ENCODE measurements around the gene NPAT. TPM values are rescaled to one million over a fixed set of nuclear protein-coding genes. Genes with fewer than 3 reads are reported as not detected.

The NPAT gene
- total and polyA plus RNA-seq, 9 of the 15 experiments (the other 6 are each of a cell fraction or from before 2014, with no cell fraction given) = 8.8 to 30.0 (median 22.1) TPM

DNA sequence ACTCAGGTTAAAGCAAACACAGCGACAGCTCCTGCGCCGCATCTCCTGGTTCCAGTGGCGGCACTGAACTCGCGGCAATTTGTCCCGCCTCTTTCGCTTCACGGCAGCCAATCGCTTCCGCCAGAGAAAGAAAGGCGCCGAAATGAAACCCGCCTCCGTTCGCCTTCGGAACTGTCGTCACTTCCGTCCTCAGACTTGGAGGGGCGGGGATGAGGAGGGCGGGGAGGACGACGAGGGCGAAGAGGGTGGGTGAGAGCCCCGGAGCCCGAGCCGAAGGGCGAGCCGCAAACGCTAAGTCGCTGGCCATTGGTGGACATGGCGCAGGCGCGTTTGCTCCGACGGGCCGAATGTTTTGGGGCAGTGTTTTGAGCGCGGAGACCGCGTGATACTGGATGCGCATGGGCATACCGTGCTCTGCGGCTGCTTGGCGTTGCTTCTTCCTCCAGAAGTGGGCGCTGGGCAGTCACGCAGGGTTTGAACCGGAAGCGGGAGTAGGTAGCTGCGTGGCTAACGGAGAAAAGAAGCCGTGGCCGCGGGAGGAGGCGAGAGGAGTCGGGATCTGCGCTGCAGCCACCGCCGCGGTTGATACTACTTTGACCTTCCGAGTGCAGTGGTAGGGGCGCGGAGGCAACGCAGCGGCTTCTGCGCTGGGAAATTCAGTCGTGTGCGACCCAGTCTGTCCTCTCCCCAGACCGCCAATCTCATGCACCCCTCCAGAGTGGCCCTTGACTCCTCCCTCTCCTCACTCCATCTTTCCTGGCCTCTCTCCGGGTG, at the start of gene NPAT, which contains the start of gene ATM (continued):
- TF ChIP-seq, protein P1, sequence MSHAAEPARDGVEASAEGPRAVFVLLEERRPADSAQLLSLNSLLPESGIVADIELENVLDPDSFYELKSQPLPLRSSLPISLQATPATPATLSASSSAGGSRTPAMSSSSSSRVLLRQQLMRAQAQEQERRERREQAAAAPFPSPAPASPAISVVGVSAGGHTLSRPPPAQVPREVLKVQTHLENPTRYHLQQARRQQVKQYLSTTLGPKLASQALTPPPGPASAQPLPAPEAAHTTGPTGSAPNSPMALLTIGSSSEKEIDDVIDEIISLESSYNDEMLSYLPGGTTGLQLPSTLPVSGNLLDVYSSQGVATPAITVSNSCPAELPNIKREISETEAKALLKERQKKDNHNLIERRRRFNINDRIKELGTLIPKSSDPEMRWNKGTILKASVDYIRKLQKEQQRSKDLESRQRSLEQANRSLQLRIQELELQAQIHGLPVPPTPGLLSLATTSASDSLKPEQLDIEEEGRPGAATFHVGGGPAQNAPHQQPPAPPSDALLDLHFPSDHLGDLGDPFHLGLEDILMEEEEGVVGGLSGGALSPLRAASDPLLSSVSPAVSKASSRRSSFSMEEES (CRISPR knock-in tag; IDR thresholded peaks at IDR 0.05) = peak; percentile 32
- TF ChIP-seq, protein P2, sequence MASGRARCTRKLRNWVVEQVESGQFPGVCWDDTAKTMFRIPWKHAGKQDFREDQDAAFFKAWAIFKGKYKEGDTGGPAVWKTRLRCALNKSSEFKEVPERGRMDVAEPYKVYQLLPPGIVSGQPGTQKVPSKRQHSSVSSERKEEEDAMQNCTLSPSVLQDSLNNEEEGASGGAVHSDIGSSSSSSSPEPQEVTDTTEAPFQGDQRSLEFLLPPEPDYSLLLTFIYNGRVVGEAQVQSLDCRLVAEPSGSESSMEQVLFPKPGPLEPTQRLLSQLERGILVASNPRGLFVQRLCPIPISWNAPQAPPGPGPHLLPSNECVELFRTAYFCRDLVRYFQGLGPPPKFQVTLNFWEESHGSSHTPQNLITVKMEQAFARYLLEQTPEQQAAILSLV (tag; IDR thresholded peaks at IDR 0.05) = no peak
- TF ChIP-seq, protein P3, sequence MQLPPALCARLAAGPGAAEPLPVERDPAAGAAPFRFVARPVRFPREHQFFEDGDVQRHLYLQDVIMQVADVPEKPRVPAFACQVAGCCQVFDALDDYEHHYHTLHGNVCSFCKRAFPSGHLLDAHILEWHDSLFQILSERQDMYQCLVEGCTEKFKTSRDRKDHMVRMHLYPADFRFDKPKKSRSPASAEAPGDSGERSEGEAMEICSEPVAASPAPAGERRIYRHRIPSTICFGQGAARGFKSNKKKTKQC (CRISPR knock-in tag; IDR thresholded peaks at IDR 0.05) = peak; percentile 53; the same call in 1 of the 2 replicates
- TF ChIP-seq ZNF146 (CRISPR knock-in tag; IDR thresholded peaks at IDR 0.05; ENCODE audit: unreplicated experiment) (no peak), NFXL1 (CRISPR knock-in tag; IDR thresholded peaks at IDR 0.05) (no peak), NR2C2 (CRISPR knock-in tag; IDR thresholded peaks at IDR 0.05) (peak; percentile 54; the same call in 1 of the 2 replicates), NR2C2 (tag; IDR thresholded peaks at IDR 0.05) (peak; percentile 81), ATF7 (IDR thresholded peaks at IDR 0.05) (peak; percentile 70), ZNF561 (CRISPR knock-in tag; conservative IDR thresholded peaks at IDR 0.05) (no peak), MAZ (CRISPR knock-in tag; conservative IDR thresholded peaks at IDR 0.05 in 1 of 2, IDR thresholded peaks at IDR 0.05 in 1 of 2) (peak; percentile 50 to 90), HNRNPUL1 (IDR thresholded peaks at IDR 0.05; ENCODE audit: low read length) (no peak), MYNN (IDR thresholded peaks at IDR 0.05) (peak; percentile 70; the same call in 1 of the 2 replicates), MYNN (CRISPR knock-in tag; IDR thresholded peaks at IDR 0.05) (no peak), ZNF79 (CRISPR knock-in tag; IDR thresholded peaks at IDR 0.05; ENCODE audit: low read depth) (no peak), RBFOX2 (IDR thresholded peaks at IDR 0.05; ENCODE audit: low read depth, low read length) (peak; percentile 94)
- TF ChIP-seq, protein P4, sequence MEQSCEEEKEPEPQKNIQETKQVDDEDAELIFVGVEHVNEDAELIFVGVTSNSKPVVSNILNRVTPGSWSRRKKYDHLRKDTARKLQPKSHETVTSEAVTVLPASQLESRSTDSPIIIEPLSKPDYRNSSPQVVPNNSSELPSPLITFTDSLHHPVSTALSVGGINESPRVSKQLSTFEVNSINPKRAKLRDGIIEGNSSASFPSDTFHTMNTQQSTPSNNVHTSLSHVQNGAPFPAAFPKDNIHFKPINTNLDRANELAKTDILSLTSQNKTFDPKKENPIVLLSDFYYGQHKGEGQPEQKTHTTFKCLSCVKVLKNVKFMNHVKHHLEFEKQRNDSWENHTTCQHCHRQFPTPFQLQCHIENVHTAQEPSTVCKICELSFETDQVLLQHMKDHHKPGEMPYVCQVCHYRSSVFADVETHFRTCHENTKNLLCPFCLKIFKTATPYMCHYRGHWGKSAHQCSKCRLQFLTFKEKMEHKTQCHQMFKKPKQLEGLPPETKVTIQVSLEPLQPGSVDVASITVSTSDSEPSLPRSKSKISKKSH (CRISPR knock-in tag; IDR thresholded peaks at IDR 0.05) = no peak
- TF ChIP-seq, protein P5, sequence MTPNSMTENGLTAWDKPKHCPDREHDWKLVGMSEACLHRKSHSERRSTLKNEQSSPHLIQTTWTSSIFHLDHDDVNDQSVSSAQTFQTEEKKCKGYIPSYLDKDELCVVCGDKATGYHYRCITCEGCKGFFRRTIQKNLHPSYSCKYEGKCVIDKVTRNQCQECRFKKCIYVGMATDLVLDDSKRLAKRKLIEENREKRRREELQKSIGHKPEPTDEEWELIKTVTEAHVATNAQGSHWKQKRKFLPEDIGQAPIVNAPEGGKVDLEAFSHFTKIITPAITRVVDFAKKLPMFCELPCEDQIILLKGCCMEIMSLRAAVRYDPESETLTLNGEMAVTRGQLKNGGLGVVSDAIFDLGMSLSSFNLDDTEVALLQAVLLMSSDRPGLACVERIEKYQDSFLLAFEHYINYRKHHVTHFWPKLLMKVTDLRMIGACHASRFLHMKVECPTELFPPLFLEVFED (CRISPR knock-in tag; conservative IDR thresholded peaks at IDR 0.05) = 0 out of 2 replicates have a peak, but pooled peaks have one; percentile 84
- TF ChIP-seq, protein P6, sequence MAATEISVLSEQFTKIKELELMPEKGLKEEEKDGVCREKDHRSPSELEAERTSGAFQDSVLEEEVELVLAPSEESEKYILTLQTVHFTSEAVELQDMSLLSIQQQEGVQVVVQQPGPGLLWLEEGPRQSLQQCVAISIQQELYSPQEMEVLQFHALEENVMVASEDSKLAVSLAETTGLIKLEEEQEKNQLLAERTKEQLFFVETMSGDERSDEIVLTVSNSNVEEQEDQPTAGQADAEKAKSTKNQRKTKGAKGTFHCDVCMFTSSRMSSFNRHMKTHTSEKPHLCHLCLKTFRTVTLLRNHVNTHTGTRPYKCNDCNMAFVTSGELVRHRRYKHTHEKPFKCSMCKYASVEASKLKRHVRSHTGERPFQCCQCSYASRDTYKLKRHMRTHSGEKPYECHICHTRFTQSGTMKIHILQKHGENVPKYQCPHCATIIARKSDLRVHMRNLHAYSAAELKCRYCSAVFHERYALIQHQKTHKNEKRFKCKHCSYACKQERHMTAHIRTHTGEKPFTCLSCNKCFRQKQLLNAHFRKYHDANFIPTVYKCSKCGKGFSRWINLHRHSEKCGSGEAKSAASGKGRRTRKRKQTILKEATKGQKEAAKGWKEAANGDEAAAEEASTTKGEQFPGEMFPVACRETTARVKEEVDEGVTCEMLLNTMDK (IDR thresholded peaks at IDR 0.05; ENCODE audit: borderline replicate concordance, insufficient read depth, low read depth, low read length, poor library complexity, severe bottlenecking) = peak; percentile 61

Measured in K562 (cell line).